SK-N-DZ (cell line): Measurements from ENCODE around the gene HSPA12B.
A peak's percentile ranks its signal among the peaks of the same experiment; 100 is the strongest.

Source experiments
- DNase-seq: peaks from one replicate; pipeline ENCODE4 v3.0.0-alpha.2; 2015; ENCODE audit warnings: low spot score

Gene HSPA12B

DNA sequence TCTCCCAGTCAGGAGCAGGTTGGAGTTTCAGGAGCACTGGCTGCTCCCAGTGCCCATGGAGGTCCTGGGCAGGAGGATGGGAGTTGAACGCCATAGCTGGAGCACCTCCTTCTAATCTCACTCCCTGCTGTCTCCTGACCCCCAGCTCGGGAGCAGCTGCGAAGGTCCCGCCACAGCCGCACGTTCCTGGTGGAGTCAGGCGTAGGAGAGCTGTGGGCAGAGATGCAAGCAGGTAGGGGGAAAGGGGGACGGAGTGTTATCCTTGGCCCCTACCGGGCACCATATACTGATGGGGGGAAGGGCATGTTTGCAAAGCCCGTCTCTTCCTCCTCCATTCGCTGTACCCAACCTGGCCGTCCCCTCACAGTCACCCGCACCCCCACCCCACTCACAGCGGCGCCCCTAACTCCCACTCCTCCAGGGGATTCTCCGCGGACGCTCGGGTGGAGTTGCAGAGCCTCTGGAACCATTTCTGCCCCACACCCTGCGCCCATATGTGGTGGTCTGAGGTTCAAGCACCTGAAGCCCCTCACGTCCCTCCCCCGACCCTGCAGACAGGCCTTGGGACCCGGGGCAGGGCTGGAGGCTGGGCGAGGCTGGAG, 16.7 kb downstream of the HSPA12B start:
- DNase-seq: no peak

DNA sequence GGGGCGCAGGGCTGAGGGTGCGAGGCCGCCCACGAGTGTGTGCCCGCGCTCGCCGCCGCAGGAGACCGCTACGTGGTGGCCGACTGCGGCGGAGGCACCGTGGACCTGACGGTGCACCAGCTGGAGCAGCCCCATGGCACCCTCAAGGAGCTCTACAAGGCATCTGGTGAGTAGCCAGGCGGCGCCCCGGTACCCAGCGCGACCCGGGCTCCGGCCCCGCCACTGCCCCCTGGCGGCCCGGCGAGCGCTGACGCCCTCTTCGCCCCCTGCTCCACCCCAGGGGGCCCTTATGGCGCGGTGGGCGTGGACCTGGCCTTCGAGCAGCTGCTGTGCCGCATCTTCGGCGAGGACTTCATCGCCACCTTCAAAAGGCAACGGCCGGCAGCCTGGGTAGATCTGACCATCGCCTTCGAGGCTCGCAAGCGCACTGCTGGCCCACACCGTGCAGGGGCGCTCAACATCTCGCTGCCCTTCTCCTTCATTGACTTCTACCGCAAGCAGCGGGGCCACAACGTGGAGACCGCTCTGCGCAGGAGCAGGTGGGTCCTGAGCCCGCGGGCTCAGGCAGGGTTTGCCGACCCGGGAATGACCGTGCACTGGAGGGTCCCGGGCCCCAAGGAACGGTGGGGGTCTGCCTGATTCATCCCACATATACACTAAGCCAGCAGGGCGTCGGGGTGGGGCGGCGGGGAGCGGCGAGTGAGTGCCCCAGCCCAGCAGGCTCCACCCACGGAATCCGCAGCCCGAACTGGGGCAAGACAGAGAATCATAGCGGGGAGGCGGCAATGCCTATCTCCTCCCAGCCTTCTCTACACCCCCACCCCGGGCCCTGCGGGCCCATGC, 17.4 kb downstream of the HSPA12B start:
- DNase-seq: no peak

DNA sequence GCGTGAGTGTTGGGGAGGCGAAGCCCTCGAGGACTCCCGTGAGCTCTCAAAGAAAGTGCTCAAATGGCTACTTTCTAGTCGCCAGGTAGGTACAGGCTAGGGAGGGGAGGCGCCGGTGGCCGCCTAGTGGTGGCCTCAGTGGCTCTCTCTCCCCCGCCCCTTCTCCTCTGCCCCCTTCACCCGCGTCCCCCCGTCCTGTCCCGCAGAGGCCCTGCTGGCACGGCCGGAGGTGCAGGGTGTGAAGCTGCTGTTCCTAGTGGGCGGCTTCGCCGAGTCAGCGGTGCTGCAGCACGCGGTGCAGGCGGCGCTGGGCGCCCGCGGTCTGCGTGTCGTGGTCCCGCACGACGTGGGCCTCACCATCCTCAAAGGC, 18.8 kb downstream of the HSPA12B start:
- DNase-seq: no peak

DNA sequence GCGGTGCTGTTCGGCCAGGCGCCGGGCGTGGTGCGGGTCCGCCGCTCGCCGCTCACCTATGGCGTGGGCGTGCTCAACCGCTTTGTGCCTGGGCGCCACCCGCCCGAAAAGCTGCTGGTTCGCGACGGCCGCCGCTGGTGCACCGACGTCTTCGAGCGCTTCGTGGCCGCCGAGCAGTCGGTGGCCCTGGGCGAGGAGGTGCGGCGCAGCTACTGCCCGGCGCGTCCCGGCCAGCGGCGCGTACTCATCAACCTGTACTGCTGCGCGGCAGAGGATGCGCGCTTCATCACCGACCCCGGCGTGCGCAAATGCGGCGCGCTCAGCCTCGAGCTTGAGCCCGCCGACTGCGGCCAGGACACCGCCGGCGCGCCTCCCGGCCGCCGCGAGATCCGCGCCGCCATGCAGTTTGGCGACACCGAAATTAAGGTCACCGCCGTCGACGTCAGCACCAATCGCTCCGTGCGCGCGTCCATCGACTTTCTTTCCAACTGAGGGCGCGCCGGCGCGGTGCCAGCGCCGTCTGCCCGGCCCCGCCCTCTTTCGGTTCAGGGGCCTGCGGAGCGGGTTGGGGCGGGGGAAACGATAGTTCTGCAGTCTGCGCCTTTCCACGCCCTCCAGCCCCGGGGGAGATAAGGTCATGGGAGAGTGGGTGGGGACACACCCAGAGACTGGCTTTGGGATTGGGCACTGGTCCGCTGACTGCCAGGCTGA, 19.3 kb downstream of the HSPA12B start:
- DNase-seq: no peak

DNA sequence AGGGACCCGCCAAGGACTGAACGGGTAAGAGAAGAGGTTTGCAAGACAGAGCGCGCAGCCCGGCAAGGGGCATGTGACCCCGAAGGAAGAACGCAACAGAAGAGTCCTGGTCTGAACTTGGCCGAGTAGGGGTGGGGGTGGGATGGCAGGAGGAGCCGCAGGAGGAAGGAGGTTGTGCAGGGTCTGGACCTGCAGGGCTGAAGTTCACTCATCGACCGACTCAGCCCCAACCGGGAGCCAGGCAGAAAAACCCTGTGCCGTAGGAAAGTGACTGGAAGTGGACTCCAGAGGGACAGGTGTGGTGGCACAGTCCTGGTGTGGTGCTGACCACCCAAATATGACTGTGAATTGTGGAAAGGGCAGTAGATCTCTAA, 19.9 kb downstream of the HSPA12B start:
- DNase-seq: no peak

DNA sequence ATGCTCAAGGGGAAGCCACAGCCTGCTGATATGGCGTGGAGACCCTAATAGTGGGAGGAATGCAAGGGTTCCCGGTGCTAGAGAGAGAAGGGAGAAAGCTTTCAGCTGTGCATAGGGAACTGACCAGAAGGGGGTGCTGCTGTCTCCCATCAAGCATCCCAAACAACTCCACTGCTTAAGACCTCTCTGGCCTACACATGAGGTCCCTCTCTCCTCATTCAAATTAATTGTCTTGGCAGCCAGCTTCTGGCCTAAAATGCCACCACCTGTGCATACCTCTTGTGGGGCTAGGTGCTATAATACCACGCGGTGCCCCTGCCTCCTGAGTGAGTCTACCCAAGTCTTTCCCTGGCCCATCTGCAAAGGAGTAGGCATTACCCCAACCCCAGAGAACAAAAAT, 20.6 kb downstream of the HSPA12B start:
- DNase-seq: peak; percentile 42

DNA sequence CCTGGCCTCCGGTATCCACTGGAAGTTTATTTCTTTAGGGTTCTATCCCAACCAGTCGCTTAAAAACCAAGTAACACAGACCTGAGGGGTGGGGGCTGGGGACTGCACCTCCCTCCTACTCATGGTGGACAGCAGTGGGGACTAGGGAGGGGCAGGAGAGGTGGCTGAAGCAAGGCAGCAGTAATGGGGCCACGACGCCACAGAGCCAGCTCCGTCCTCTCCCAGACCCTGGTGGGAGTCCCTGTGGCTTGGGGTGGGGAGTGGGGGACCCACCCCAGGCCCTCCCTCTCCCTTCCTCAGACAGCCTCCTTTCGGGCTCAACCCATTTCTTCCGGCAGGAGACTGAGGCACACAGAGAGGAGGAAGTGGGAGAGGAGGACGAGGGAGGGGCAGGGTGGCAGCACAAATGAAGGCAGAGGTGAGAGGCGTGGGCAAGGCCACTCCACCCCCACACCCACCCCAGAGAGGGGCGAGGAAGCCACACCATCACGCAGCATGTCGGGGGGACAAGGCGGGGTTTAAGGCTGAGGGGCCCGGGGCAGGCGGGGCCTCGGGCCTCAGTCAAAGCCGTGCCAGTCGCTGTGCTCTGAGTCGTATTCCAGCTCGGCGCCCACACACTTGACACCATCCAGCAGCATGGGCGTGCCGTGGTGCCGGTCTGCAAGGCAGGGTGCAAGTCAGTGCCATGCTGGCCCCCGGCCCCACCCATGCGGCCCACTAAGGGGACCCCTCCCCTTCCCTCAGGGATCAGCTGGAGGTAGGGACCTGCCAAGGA, 21.2 kb downstream of the HSPA12B start:
- no peak for DNase-seq

DNA sequence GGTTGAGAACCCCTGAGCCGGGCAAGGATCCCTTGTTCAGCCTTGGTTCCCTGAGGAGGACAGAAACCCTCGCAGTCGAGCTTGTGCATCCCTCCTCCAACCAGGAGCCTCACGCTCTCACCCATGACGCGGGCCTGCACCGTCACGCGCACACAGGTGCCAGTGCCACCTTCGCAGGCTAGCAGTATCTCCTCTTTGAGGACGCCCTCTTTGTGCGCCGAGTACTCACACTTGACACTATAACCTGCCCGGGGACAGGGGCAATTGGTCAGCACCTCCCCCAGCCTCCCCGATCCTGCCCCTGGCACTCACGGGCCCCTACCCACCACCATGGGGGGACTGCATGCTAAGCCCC, 21.8 kb downstream of the HSPA12B start:
- DNase-seq: no peak

DNA sequence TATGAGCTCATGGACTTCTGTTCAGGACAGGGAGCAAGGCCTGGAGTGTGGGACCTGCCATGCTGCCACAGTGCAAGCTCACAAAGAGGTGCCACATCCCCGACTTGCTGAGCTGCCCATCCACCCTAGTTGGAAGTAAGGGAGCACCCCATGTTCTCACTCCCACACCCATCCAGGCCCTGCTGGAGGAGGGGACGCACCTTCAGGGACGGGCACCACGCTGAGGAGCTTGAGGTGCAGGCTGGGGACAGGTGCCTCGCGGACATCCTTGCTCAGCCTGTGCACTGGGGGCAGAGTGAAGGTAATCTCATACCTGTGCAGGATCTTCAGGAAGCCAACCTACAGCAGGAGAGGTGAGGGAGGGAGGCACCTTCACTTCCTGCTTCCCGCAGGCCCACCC, 22.8 kb downstream of the HSPA12B start:
- DNase-seq: no peak

DNA sequence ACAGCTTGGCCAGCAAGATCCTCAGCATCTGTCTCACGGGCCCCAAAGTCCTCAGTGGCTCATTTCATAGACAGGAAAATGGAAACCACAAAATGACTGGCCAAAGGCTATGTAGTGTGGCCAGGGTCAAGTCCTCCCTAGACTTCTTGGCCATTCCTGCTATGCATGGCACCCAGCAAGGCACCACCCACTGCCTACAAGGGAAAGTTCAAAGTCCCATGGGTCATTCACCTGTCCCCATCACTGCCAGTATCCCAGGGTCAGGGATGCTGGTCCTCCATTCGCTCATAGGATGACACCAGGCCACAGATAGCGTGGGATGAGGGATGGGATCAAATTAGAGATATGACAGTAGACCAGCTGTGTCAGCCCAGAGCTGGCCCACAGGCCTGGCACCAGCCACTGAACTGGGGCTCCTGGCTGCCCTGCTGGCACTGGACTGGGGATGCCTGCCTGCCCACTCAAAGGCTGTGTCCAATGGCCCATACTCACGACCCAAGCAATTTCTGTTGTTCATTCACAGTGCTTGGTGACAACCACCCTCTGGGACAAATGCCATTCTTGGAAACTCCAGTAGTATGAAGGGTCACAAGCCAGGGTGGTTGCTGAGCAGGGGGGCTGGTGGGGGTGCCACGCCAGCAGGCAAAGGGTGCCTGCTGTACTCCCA, 23.5 kb downstream of the HSPA12B start:
- no peak for DNase-seq

DNA sequence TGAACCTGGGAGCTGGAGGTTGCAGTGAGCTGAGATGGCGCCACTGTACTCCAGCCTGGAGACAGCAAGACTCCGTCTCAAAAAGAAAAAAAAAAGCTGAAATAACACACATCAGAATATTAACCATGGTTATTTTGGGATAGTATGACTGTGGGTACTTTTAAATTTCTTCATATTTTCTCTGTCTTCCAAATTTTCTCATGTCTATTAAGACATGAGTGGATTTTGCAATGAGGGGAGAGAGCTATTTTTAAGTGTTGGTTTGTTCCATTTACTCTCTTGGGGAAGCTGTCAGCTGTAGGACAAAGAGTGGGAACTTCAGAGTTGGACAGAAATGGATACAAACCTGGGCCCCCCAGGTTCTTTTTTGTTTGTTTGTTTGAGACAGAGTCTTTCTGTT, 24.8 kb downstream of the HSPA12B start:
- DNase-seq: no peak

DNA sequence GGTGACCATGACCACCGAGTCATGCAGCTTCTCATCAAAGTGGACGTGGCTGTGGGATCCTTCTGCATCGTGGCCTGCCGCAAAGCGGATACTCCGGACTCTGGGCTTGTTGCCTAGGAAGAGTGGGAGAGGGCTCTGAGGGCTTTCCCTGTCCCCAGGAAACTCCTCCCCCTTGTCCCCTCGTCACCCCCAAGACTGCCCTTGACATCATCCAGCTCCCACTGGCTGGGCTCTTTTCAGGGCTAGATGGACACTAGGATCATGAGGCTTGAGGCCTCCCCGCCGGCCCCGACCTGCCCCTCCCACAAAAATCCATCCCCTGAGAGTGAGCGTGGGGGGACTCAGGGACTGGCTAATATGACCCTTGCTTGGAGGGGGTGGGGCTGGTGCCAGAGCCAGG, 26.1 kb downstream of the HSPA12B start:
- no peak for DNase-seq

DNA sequence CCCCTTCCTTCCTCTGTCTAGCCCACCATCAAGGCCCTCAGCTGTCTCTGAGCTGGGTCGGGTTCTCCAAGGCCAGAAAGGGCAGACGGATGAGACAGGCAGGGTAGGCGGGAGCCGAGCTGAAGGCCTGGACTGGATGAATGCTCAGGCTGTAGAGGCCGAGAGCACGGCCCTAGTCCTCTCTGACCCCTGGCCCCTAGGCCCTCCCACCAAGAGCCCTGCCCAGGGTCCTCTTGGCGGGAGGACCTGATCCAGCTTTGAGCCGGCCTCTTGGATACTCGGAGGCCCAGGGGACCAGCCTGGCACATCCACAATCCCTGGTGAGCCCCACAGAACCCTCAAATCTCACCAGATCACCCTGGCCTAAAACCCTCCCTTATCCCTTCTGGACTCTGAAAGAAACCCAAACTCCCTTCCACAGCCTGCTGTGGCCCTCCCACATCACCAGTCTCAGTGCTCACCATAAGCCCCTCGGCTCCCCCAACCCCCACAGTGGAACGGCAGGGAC, 26.9 kb downstream of the HSPA12B start:
- DNase-seq: no peak

DNA sequence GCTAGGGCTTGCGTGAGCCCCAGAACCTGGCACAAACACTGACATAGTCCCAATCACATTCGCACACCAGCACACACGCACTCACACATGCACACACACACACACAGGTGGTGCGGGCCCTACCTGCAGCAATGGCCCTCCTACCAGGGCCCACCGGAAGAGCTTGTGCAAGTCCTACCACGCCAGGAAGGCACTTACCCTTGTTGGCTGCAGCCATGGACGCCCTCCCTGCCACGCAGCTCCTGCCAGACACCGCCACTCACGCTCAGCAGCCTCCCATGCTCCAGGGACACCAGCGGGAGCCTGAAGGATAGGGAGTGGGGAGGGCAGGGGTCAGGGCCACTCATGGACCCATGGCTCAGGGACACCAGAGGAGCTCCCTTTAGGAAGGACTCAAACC, 27.4 kb downstream of the HSPA12B start:
- no peak for DNase-seq

DNA sequence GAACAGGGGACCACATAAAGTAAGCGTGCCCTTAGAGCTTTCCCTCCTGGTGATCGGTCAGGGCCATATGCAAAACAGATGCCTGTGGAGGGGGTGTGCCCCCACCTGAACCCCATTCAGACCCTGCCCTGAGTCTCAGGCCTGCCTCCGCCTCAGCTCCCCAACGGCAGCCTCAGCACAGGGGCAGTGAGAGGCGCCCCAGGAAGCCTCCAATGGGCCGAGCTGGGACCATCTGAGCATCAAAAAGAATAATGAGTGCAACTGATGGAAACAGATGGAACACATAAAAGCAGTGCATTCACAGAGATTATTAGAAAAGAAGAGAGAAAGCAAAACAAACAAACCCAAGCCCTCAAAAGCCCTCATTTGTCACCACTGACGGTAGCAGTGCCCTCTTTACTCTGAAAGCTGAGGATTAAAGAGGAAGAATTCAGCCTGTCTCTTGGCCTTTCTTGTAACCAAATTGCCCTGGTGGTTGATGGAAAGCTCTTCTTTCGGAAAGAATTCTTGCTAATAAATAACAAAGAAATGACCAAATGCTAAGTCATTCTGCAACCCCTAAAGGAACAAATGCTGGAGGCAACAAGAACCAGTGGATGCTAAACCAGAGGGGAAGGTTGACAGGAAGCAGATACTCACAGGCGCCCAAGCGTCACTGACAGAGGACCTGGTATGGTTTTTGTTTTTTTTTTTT, 28.3 kb downstream of the HSPA12B start:
- DNase-seq: no peak

DNA sequence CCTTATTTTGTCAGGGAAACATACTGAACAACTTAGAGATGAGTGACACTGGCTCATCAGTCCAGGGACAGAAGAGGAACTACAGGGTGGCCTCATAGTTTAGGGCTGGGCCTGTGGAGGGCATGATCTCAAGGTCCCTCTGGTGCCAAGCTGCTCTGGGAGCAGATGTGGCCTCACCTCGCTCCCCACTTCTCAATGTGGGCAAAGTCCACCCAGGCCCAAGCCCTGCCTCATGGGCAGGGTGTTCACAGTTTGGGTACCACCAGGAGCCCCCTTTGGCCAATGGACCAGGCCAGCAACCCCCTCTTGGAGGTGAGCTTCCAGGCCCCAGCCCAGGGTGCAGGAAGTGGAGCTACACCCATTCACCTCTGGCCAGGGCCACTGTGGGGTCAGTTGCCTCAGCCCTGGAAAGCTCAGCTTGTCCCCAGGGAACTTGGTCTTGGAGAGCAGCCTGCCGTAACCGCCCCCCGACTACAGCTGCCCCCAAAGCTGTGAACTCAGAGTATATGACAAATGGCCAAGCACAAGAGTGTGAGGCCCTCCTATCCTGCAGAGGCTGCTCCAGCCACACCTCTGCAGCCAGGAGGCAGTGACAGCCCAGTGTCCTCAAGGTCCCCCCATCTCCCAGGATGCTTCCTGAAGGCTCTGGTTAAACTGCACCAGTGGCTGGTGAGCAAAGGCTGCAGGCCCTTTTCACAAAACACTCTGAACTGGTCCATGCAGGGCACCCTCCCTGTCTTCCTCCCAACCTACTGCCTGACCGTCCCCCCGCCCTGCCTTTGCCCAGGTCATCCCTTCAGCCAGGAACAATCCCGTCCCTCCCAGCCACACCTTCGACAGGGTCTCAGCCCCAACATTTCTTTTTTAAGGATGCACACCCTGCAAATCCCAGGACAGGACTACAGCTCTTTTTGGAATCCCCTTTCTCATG, 31.5 kb downstream of the HSPA12B start:
- no peak for DNase-seq

DNA sequence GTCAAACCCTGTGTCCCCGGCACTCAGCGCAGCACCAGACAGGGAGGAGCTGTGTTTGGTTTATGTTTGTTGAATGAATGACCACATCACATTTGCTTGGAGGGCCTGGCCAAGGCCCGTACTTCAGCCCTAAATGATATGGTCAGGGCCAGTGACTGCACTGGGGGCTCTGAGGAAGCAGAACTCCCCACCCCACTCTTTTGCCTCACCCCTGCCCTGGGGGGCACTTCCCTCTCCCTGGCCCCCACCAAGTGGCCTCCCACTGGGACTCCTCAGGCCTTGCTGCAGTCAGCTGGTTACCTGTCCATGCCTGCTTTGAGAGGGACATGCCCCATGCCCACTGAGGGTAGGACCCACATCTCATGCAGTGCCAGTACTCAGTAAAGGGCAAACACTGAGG, 32.2 kb downstream of the HSPA12B start:
- DNase-seq: no peak

DNA sequence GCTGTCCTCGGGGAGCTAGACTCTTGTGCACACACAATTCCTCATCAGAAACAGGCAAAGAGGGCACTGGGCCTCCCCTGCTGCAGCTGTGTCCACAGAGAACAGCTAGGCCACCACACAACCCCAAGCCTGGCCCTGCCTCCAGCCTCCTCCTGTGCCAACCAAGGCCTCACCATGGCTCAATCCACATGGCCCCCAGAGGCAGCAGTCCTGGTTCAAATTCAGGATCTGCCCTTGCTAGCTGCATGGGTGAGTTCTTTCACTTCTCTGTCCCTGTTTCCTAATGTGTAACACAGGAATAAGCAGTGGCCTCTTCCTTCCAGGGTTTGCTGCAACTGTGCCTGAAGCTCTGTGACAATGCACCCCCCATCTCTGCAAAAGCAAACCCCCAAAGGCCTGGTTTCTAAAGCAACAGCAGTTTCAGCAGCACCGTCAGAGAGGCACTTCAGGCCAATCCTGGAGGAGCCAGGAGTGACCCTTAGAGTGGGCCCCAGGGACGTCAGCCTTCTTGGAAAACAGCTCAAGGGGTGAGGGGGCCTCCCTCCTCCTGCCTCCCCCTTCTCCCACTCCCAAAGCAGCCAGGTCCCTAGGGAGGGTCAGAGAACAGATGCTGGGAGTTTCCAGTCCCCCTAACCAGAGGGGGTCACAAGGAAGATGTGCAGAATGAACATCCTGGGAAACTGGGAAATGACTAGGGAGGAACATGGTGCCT, 32.8 kb downstream of the HSPA12B start:
- no peak for DNase-seq
